HG03045 (cell line): ENCODE data around the gene CMIP.

Source experiments
- ATAC-seq: cut with Tn5 transposase; IDR thresholded peaks from one replicate; pipeline ENCODE4 v1.9.1; 2021; ENCODE audit warnings: mild to moderate bottlenecking, moderate library complexity; ENCODE audit not compliant: unreplicated experiment

Gene CMIP

DNA sequence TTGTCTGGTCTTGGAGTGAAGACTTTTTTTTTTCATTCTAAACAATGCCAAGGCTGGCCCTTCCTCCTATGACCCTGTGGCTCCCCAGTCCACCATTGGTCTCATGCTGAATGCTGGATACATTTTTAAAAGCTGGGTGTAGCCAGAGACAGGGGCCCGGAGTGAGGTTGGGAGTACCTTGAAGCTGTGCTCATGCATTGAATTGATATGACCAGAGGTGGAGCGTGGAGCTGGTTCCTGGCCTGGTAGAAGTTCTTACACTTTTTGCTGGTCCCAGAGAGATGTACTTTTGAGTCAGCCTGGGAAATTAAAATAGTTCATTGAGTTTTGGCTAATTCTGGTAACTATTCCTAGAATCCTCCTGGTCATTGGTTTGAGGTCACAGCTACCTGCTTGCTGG is 83.6 kb downstream of the CMIP start:
- ATAC-seq, result no peak

DNA sequence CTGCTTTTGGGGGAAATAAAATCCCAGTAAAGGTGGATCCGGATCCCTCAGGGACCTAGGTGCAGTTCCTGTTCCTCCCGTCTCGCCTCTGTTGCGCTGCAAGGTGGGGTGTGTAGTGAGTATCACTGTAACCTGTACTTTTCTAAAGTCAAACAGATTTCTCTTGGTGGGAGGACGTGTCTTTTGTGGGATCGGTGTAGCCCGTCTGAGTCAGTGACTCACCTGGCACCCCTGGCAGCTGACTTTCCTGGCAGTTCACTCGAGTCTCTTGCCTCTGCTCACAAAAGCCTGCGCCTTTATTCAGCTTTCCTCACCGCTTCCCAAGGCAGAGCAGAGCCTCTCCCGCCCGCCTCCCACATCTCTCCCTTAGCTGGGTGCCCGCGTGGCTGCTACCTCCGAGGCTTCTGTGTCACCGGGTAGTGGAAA is 85.7 kb downstream of the CMIP start:
- no peak for ATAC-seq

DNA sequence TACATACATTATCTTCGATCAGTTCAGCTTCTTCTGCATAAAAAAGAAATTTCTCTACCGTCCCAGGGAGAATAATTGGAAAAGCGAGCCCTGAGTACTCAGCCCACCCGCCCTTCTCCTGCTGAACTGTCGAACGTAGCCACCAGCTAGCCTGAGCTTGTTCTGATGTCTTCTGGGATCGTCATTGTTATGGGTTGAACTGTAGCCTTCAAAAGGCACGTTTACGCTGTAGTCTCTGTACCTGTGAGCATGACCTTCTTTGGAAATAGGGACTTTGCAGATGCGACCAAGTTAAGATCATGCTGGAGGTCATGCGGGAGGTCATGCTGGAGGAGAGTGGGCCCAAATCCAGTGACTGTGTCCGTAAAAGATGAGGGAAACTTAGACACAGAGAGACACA is 86.2 kb downstream of the CMIP start:
- ATAC-seq, result no peak

DNA sequence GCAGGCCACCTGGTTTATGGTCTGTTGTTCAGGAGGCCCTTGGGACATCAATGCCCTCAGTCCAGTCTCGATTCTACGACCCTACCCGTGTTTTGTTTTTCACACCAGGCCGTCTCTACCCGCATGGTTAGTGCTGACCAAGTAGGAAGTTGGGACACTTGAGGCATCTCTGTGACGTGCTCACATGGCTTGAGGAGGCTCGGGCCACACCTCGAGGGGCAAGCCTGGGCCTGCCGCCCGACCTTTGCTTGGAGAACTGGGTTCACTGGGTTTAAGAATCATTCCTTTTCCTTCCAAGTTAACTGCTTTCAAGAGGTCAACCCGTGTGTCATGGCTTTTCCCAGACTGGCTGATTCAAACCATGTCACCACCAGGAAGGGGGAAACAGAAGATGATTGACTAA is 86.8 kb downstream of the CMIP start:
- no peak for ATAC-seq

DNA sequence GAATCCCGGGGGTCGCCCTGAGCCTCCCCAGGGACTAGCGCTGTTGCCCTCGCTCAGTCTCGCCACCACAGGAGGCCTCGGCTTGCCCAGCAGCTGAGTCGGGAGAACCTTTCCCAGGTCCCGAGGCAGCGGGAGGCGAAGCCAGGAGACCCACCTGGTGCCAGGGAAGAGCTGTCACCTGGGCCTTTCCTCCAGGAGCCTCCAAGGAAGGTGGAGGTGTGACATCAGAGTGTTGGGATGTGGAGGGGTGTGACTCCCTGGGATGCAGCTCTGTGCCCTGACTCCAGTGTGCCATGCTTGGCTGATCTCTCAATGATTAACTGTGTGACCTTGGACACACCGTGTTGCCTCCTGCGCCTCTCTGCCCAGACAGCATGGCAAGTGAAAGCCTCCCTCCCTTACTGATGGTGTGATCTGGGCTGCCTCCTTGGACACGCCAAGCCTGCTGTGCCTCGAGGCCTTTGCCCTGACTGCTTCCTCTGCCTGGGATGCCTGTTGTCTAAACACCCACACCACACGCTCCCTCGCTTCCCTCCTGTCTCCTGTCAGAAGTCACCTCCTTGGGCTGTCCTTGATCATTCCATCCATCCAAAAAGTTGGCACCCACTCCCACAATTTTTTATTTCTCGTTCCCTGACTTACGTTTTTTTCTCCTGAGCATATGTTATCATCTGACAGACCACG is 88.0 kb downstream of the CMIP start:
- ATAC-seq, result no peak

DNA sequence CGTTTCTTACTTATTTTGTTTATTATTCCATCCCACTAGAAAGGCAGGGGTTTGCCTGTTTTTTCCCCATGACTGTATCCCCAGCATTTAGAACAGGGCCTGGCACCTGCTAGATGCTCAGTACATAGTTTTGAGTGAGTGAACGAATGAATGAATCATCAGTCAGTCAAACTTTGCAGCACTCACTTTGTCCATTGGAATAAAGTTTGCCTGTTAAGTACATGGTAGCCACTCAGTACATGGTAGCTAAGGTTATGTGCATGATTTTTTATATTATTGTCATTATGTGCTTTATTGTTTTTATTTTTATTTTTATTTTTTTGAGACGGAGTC is 88.5 kb downstream of the CMIP start:
- ATAC-seq, result no peak

DNA sequence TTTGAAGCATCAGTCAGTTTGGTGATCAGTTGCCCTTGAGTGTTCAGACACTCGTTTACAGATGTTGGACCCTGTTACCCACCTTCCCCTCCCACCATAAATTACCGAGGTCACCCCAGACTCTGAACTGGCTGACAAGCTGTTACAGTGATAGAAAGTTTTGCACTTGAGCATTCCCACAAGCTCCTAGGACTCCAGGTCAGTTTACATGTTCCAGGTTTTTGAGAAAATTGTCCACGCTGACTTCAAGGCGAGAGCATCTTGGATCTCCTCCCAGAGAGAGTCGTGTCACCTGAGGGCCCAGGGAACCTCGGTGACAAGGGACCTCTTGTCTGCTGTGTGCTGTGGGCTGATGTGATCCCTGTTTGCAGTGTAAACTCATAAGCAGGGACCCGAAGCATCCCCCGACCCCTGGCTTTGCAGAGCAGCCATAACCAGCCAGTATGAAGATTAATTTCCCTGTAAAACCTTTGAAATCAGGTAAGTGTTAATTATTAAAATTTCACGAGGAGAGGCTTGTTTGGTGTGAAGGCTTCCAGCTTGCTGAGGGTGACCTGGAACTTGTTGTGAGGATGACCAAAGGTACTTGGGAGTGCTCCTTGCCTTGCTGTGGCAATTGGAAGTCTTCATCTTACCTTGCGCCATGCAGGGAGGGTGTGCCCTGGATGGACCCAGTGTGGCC is 91.2 kb downstream of the CMIP start:
- no peak for ATAC-seq

DNA sequence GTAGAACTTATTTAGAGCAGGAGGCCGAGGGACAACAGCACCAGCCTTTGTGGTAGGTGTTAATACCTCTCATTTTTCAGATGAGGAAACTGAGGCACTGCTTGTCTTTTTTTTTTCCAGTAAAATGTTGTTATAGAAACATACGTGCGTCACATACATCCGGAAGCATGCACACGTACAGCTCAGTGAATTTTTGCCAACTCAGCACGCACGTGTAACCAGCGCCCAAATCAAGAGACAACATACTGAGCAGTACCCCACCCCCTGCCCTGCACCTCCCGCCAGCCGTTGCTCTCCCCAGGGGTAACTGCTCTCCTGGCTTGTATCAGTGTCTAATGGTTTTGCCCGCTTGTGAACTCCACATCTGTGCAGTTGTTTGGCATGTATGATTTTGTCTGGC is 92.0 kb downstream of the CMIP start:
- ATAC-seq, result no peak

DNA sequence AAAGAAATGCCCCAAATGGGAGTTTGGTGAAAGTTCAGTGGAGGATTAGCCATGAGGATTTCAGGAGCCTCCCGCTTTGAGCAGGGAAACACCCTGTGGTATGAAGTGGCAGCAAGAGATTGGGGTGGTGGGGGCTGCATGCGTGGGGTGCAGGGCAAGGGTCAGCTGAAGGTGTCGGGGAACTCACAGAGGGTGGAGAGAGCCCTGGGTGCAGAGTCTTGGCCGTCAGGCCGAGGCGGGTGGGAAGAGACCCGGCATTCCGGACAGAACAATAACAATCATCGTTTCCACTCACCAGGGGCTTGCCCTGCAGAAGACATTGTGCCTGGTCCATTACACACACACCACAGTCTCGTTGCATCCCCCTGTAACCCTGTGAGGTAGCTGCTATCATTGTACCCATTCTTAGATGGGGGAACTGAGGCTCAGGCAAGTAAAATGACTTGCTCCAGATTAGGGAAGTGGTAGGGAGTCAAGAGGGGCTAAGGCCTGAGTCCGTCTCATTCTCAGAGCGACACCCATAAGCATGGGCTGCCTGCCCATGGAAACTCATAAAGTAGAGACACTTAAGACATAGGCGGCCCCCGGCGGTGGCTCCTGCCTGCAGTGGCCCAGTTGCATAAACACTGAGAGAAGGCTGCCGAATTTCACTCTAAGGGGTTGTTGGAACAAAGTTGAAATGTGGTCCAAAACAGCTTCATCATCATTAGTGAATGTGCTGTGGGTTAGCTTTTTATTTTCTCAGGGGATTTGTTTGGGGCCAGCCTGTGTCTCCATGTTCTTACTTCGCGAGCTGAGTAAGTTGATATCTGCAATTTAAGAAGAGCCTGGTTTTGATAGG is 93.3 kb downstream of the CMIP start:
- no peak for ATAC-seq

DNA sequence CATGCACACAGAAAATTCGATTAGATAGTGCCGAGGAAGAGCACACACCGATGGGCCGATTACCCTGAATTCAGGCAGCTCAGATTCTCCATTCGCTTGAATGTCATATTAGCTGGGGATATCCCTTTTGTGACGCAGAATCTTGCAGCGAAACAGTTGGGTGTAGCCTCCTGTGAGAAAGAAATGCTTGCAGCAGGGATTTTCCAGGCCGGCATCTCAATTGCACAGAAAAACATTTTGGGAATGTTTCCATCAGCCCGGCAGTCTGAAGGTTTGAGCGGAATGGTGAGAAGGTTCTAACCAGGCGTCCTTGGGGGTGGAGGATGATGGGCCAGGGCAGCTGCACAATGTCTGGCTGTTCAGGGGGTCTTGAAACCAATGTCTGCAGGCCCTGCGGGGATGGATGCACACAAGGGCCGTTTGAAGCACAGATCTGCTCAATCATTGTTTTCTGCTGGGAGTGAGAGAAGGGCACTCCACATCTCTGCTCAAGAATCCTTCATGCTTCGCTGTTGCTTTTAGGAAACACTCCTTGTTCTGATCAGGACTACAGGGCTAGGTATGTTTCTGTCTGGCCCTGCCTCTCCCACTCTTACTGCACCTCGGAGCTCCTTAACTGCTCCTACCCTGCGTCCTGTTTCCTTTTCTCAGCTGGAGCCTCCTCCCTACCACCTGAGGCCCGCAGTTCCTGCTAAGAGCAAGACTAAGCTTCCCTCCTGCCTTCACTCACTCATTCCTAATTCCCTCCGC is 94.6 kb downstream of the CMIP start:
- no peak for ATAC-seq

DNA sequence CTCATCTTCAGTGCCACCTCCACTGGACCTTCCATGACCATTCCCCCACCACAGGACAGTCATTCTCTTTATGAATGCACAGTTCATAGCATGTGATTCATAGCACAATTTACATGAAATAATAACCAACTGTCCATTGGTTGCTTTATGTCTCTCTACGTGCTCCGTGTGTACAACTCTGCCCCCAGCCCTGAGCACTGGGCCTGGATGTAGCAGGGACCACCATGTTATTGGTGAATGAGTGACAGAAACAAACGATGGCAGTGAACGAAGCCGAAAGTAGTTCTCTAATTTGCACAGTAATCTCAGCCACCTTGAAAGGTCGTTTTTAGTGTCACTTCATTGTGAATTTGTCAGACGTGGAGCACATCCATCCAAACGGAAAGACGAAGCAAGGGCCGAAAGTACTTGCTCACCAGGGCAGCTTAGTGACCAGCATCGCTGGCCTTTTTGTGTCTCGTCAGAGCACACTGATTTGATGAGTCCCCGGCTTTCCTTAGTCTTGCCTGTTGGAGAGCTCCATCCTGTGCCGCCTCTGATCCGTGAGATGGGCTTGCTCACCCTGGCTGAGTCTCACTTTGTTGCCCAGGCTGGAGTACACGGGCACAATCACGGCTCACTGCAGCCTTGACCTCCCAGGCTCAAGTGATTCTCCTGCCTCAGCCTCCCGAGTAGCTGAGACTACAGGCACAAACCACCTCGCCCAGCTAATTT is 95.3 kb downstream of the CMIP start:
- ATAC-seq, result no peak

DNA sequence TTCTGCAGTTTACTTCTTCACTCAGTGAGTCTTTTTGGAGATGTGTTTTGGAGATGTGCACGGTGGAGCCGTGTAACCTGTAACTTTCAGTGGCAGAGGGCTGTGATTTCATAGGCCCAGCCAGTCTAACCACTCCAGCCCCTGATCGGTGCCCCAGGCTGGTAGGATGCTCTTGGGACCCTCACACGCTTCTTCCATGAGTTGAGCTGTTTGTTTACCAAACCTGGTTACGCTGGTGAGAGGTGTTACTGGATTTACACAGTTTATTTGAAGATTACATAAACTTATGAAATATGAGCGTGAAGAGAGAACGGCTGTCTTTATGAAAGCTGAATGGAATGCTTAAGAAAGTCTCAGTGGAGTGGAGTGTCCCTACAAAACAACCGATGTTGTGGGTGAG is 96.7 kb downstream of the CMIP start:
- ATAC-seq, result no peak

DNA sequence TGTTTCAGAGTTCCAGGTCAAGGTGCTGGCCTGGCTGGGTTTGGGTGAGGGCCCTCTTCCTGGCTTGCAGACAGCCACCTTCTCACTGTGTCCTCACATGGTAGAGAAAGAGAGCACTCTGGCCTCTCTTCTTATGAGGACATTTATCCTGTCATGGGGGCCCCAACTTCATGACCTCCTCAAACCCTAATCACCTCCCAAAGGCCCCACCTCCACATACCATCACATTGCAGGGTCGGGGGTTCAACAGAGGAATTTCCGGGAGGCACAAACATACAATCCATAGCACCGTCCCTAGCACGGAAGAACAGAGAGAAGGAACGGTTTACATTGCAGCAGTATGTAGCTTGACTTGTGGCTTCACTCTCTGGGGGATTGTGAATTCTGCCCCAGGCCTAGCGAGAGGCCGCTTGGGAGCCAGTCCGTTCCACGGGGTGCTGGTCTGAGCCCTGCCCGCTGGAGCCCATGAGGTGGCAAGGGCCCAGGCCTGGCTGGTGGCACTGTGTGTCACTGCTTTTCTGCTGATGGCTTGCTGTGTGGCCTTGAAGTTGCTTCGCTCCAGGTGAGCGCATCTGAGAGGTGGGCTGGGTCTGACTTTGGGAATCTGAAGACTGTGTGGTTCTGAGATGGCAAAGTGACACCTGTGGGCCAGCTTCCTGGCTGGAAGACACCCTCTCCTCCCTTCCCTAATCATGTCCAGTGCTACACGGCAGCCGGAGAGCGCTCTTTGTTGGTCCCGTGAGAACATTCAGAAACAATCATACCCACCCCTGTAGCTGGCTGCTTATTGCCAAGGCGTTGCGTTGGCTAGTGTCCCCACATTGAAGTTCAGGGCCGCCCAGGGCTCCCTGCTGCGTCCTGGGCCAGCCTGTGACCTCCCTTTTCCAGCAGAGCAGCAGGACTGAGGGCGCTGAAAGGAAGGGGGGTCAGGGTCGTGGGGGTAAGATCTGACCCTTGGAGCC is 98.3 kb downstream of the CMIP start:
- ATAC-seq, result no peak

DNA sequence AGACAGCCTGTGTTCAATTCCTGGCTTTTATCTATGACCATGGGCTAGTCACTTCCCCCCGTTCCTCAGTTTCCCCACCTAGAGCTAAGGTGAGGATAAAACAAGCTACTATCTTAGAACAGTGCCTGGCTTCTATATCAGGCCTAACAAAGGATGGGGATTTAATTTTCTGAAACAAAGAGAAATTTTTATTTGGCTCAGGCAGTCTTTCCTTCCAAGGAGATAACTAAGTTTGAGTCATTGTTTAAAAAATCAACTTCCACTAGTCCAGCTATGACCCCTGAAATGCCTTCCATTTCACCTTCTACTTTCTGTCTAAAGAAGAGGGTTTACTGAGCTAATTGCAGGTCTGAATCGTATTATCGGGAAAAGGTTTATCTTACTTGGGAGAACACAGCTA is 99.0 kb downstream of the CMIP start:
- no peak for ATAC-seq

DNA sequence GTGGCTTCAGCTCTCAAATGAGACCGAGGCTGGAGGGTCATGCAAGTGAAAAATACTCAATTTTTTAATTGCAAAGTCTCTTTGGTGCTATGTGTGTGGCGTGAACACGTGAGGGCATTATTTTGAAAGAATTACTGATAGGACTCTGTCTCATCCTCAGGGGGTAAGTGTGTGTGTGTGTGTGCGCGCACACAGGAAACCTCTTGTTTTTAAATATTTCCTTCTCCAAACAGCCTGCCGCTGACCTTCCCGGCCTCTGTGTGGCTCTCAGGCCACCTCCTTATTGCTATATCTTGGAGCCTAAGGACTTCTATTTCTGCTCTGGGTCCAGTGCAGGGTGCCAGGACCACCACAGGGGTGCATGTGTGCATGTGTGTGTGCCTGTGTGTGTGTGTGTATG is 99.7 kb downstream of the CMIP start:
- no peak for ATAC-seq

DNA sequence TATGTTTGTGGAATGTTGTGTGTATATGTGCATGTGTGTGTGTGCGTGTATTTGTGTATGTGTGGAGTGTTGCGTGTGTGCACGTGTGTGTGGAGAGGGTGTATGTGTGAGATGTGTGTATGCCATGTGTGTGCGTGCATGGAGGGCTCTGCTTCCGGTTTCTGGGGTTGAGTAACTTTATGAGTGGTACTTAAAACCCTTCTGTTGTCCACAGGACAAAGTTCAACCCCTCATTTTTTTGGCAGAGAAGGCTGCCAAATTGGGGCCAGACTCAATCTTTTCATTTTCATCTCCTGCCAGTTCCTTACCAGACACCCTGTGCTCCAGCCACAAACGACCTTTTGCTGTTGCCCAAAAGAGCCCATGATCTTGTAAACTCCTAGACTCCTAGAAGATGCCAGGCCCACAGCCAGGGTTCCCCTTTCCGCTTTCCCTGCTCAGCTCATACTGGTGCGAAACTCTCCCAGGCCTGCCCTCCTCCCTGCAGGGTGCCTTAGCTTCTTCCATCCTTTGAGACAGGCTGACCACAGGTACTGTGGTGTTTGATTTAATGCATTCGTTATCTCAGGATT is 100.2 kb downstream of the CMIP start:
- ATAC-seq, result no peak

DNA sequence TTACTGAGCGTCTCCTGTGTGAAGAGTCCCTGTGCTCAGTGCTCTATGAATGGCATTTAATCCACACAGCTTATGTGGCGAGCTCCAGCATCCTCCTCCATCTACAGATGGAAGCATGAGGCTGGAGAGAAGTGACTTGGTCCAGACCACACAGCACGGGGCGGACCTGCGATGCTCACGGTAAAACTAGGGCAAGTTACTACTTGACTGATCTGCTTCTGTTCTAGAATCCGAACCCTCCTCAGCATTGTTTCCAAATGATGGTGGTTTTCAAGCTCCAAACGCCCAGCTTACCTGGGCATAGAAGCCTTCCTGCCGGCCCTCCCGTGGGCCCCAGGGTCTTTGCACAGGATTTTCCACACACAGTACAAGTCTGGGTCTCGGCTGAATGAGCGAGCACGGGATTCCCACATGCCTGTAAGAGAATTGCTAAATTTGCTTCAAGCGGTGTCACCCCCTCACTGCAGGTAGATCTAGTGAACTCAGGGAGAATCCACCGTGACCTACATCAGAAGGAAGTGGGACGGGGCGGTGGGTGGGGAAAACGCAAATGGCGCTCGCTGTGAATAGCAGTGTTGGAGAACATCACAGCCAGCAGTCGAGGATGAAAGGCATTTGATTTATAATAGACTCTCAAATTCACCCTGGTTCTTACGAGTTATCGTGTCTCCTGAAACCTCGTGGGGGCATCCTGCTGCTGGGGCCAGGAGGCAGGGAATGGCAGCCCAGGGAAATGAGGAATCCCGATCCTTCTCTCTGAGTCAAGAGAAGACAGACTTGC is 101.1 kb downstream of the CMIP start:
- ATAC-seq, result no peak

DNA sequence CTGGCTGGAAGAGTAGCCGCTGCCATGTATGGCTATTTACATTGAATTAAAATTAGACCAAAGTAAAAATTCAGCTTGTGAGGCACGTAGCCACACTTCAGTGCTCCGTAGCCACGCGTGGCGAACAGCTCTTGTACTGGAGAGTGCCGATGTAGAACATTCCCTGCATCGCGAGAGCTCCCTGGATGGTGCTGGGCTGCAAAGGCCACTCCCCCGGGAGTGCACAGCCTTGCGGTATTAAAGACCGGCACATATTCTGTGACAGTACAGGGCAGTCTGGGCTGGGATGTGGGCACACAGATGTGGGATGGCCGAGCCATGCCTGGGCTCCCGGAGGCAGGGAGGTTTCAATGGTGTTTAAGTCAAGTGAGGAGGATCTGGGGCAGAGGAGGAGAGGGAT is 102.2 kb downstream of the CMIP start:
- no peak for ATAC-seq
